CD4-positive, alpha-beta T cell treated with Interleukin-6 for 4 hours (primary cell): ENCODE measurements around the gene UST.

Experiments used
- DNase-seq: peaks from one replicate; pipeline ENCODE4 v3.0.0-alpha.2; 2020; ENCODE audit warnings: mixed read lengths

Gene UST

GRCh38 chr6:148746363-148747144 lies at the start of gene UST:
Gene UST, plus strand, starts transcription at chr6:148747030. Its CDS starts 401 bp downstream, at chr6:148747431.
- DNase-seq, result peak; percentile 70

GRCh38 chr6:148697895-148698440 lies 48.9 kb upstream of the UST start:
- no peak for DNase-seq

- DNase-seq, result no peak
These were observed 48.1 kb upstream of the UST start for GRCh38 chr6:148698671-148699180.

GRCh38 chr6:148700047-148700715 lies 46.6 kb upstream of the UST start:
- no peak for DNase-seq

GRCh38 chr6:148700741-148701311 lies 46.0 kb upstream of the UST start:
- no peak for DNase-seq

- DNase-seq, result no peak
These were observed 45.5 kb upstream of the UST start for GRCh38 chr6:148701375-148701774.

GRCh38 chr6:148703900-148704299 lies 42.9 kb upstream of the UST start:
- no peak for DNase-seq

- DNase-seq, result no peak
These were observed 42.2 kb upstream of the UST start for GRCh38 chr6:148704400-148705246.

GRCh38 chr6:148708707-148709106 lies 38.1 kb upstream of the UST start:
- no peak for DNase-seq

- DNase-seq, result no peak
These were observed 37.3 kb upstream of the UST start for GRCh38 chr6:148709577-148709976.

- no peak for DNase-seq
These were observed 34.8 kb upstream of the UST start for GRCh38 chr6:148711833-148712654.

GRCh38 chr6:148713033-148713738 lies 33.6 kb upstream of the UST start:
- no peak for DNase-seq

- no peak for DNase-seq
These were observed 32.9 kb upstream of the UST start for GRCh38 chr6:148713921-148714320.

GRCh38 chr6:148716811-148717210 lies 30.0 kb upstream of the UST start:
- no peak for DNase-seq

- DNase-seq, result no peak
These were observed 26.4 kb upstream of the UST start for GRCh38 chr6:148720406-148720805.

GRCh38 chr6:148720897-148721296 lies 25.9 kb upstream of the UST start:
- DNase-seq, result no peak

GRCh38 chr6:148723484-148723883 lies 23.3 kb upstream of the UST start:
- DNase-seq, result no peak

- DNase-seq, result no peak
These were observed 22.4 kb upstream of the UST start for GRCh38 chr6:148724428-148724827.

- no peak for DNase-seq
These were observed 19.7 kb upstream of the UST start for GRCh38 chr6:148727104-148727503.

GRCh38 chr6:148735989-148736388 lies 10.8 kb upstream of the UST start:
- no peak for DNase-seq
